Spleen (tissue), 11 donors: ENCODE measurements around the gene PFKM. TPM values are rescaled to one million over a fixed set of nuclear protein-coding genes. Genes with fewer than 3 reads are reported as not detected.

Experiments
- DNase-seq: peaks from one replicate; pipeline ENCODE4 v3.0.0-alpha.2; 2020
- H3K27ac ChIP-seq, 8 donors: fragments of 200-600 bp; sonication (generic) in 7 of 8; 1 replicate in 4 of 8; 2 replicates in 4 of 8; pipeline versions ENCODE4 v1.5.0 to v1.8.0; 2016 to 2021; ENCODE audit warnings: inconsistent platforms in 4 of 8, mild to moderate bottlenecking in 4 of 8, moderate library complexity in 1 of 8
- H3K27me3 ChIP-seq, 7 donors: fragments of 200-600 bp; sonication (generic) in 6 of 7; replicated peaks in 1 of 7; 1 replicate in 4 of 7; 2 replicates in 3 of 7; pipeline versions ENCODE4 v1.5.0 to v1.8.0; 2016 to 2021; ENCODE audit warnings: inconsistent platforms in 3 of 7, mild to moderate bottlenecking in 1 of 7
- H3K36me3 ChIP-seq, 6 donors: fragments of 200-600 bp; sonication (generic) in 5 of 6; 1 replicate in 4 of 6; 2 replicates in 2 of 6; pipeline versions ENCODE4 v1.5.0 to v1.8.0; 2016 to 2021; ENCODE audit warnings: inconsistent platforms in 2 of 6
- H3K4me1 ChIP-seq, 6 donors: fragments of 200-600 bp; sonication (generic) in 5 of 6; 1 replicate in 3 of 6; 2 replicates in 3 of 6; pipeline versions ENCODE4 v1.5.0 to v1.8.0; 2016 to 2021; ENCODE audit warnings: inconsistent platforms in 3 of 6
- H3K4me3 ChIP-seq, 8 donors: fragments of 200-600 bp; sonication (generic) in 7 of 8; 1 replicate in 4 of 8; 2 replicates in 4 of 8; pipeline versions ENCODE4 v1.5.0 to v1.8.0; 2016 to 2021; ENCODE audit warnings: inconsistent platforms in 4 of 8, mild to moderate bottlenecking in 4 of 8, moderate library complexity in 2 of 8
- H3K9me3 ChIP-seq, 8 donors: fragments of 200-600 bp; sonication (generic) in 7 of 8; 1 replicate in 4 of 8; 2 replicates in 4 of 8; pipeline versions ENCODE4 v1.5.0 to v1.8.0; 2016 to 2021; ENCODE audit warnings: inconsistent platforms in 4 of 8
- CTCF ChIP-seq, 11 experiments: fragments of 200-600 bp in 7 of 11; fragments of 450-650 bp in 4 of 11; sonication (generic) in 4 of 11; IDR thresholded peaks in 8 of 11; conservative IDR thresholded peaks in 3 of 11; 1 replicate in 7 of 11; 2 replicates in 4 of 11; pipeline versions ENCODE4 v1.4.0 to v1.8.0; 2016 to 2021; ENCODE audit warnings: antibody characterized with exemption in 11 of 11, inconsistent platforms in 4 of 11, mild to moderate bottlenecking in 1 of 11
- POLR2A ChIP-seq, 3 donors: fragments of 450-650 bp; IDR thresholded peaks; one replicate each; pipeline ENCODE4 v1.5.1; 2017; ENCODE audit warnings: antibody characterized with exemption in 3 of 3, mild to moderate bottlenecking in 1 of 3
- POLR2AphosphoS5 ChIP-seq, 3 donors: sonication (generic); formaldehyde crosslinking; IDR thresholded peaks; one replicate each; pipeline ENCODE4 v1.5.1; 2017; ENCODE audit warnings: antibody characterized with exemption in 3 of 3
- WGBS, 5 donors: extraction: QIAGEN DNeasy Blood & Tissue Kit in 3 of 5; methylation state at CpG; one replicate each; pipeline versions ENCODE4 v1.1.5 to v1.1.7; 2013 to 2018; 5-methylcytosine and 5-hydroxymethylcytosine counted together
- intact Hi-C: fragments of 100-400 bp; cut with DNase I; formaldehyde crosslinking; loops from one replicate; pipeline ENCODE4 v1.15.0; 2023; ENCODE audit warnings: low total_unique reads
- polyA plus RNA-seq, 3 donors: library from polyadenylated mRNA; stranded (reverse); fragments of 200-250 nt; gene quantifications; one replicate each; pipeline ENCODE4 v1.2.1, GENCODE V29; 2013
- total RNA-seq, 7 donors: library from RNA; depleted of rRNA in 3 of 7; stranded (reverse); fragments of >200 nt in 3 of 7; fragmentation: NEBNext Ultra II Directional in 4 of 7; extraction: Animal tissue kit (Norgen Biotek cat#: 25700) in 4 of 7; gene quantifications; one replicate each; pipeline versions ENCODE4 v1.1.0 to v1.2.1, GENCODE V29; 2016 to 2021
- donor health status: healthy with polysubstance abuse.
- donor health status: DM: no; HTN: no; CAD: no; lungs with moderate emphysema.
- donor health status: DM: no; HTN: no; CAD: no.
- donor health status: Bipolar disorder and iron deficiency.
- donor health status: healthy.
- donor health status: DM: no; HTN: no; CAD: no.
- donor health status: DM: yes; HTN: yes; CAD: no.

PFKM gene
- total and polyA plus RNA-seq, 10 donors = 13.6 to 52.5 (median 30.7) TPM

GRCh38 chr12:48072266-48072665 lies 46.9 kb upstream of the PFKM start:
- no peak for DNase-seq
- Histone ChIP-seq H3K4me1 (no peaks in the 10 kb centered on the region), H3K27ac (no peak overlapping the region), H3K36me3 (peaks cover 0 to 97% (median 64%) of the 10 kb centered on the region in 6 donors), H3K4me3 (no peak overlapping the region), H3K9me3 (no peaks in the 10 kb centered on the region), H3K27me3 (no peaks in the 10 kb centered on the region)
- intact Hi-C loops = no loop called here
- TF ChIP-seq CTCF (IDR thresholded peaks at IDR 0.05 in 8 of 11, conservative IDR thresholded peaks at IDR 0.05 in 3 of 11) (no peak), POLR2A (IDR thresholded peaks at IDR 0.05) (no peak), POLR2AphosphoS5 (IDR thresholded peaks at IDR 0.05) (no peak)
- 94 to 99% (median 98%) methylated on average over 3 of the region's 3 CpGs for WGBS, 5 donors

DNA sequence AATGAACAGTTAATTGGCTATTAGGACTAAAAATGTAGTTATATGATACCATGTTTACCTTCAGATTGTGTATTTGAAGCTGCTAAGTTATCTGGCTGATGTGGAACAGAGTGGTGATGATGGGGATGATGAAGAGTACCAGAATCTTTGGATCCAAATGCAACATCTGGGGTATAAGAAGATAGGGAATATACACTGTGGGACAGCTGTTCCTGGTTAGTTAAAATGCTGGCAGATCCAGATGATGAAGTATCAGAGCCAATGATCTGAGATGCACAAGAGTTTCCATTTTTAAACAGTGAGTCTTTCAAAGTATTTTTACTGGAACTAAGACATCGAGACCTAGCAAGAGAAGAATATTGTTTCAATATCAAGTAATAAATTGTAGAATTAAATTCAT lies 44.9 kb upstream of the PFKM start:
- intact Hi-C loops = no loop called here
- no peak for DNase-seq
- WGBS, 5 donors = 90 to 100% (median 92%) methylated on average over 1 of the region's 1 CpG
- H3K36me3 ChIP-seq = peaks cover 0 to 92% (median 57%) of the 10 kb centered on the region in 6 donors
- H3K27ac ChIP-seq = no peak overlapping the region
- no peaks in the 10 kb centered on the region for H3K27me3 ChIP-seq
- peaks cover 0 to 7% (median 0%) of the 10 kb centered on the region in 6 donors for H3K4me1 ChIP-seq
- TF ChIP-seq POLR2AphosphoS5 (IDR thresholded peaks at IDR 0.05) (no peak), POLR2A (IDR thresholded peaks at IDR 0.05) (no peak), CTCF (IDR thresholded peaks at IDR 0.05 in 8 of 11, conservative IDR thresholded peaks at IDR 0.05 in 3 of 11) (no peak)
- H3K4me3 ChIP-seq = no peak overlapping the region
- H3K9me3 ChIP-seq = no peaks in the 10 kb centered on the region

GRCh38 chr12:48075832-48076231 lies 43.3 kb upstream of the PFKM start:
- no peak for DNase-seq
- intact Hi-C loops = no loop called here
- Histone ChIP-seq H3K4me1 (peaks cover 0 to 7% (median 0%) of the 10 kb centered on the region in 6 donors), H3K36me3 (peaks cover 0 to 92% (median 53%) of the 10 kb centered on the region in 6 donors), H3K9me3 (no peaks in the 10 kb centered on the region), H3K27me3 (no peaks in the 10 kb centered on the region), H3K4me3 (no peak overlapping the region), H3K27ac (no peak overlapping the region)
- WGBS, 5 donors = 49 to 78% (median 74%) methylated on average over 1 of the region's 1 CpG
- no peak for TF ChIP-seq CTCF (IDR thresholded peaks at IDR 0.05 in 8 of 11, conservative IDR thresholded peaks at IDR 0.05 in 3 of 11)
- TF ChIP-seq POLR2AphosphoS5 (IDR thresholded peaks at IDR 0.05) = no peak
- TF ChIP-seq POLR2A (IDR thresholded peaks at IDR 0.05) = no peak

- no peak for DNase-seq
- no peaks in the 10 kb centered on the region for H3K9me3 ChIP-seq
- no peak for TF ChIP-seq CTCF (IDR thresholded peaks at IDR 0.05 in 8 of 11, conservative IDR thresholded peaks at IDR 0.05 in 3 of 11)
- no peak for TF ChIP-seq POLR2A (IDR thresholded peaks at IDR 0.05)
- TF ChIP-seq POLR2AphosphoS5 (IDR thresholded peaks at IDR 0.05) = no peak
- H3K27ac ChIP-seq = no peak overlapping the region
- no peaks in the 10 kb centered on the region for H3K27me3 ChIP-seq
- WGBS, 5 donors = 63 to 84% (median 78%) methylated on average over 2 of the region's 2 CpGs
- no peak overlapping the region for H3K4me3 ChIP-seq
- intact Hi-C loops = no loop called here
- peaks cover 0 to 7% (median 0%) of the 10 kb centered on the region in 6 donors for H3K4me1 ChIP-seq
- peaks cover 0 to 92% (median 54%) of the 10 kb centered on the region in 6 donors for H3K36me3 ChIP-seq
Observed at GRCh38 chr12:48077111-48077510, 42.1 kb upstream of the PFKM start.
